Bronchial epithelial cell (primary cell): ENCODE data around the gene FETUB. TPM values are rescaled to one million over a fixed set of nuclear protein-coding genes. Genes with fewer than 3 reads are reported as not detected.

Source experiments
- DNase-seq: peaks from one replicate; pipeline ENCODE4 v3.0.0-alpha.2; 2010; ENCODE audit warnings: low read depth
- FAIRE-seq: peaks from 2 replicates; lab custom pipeline; 2011; peaks lifted over from hg19 to GRCh38; lab: Jason Lieb, UNC
- H3K27me3 ChIP-seq: 2 replicates; pipeline ENCODE4 v1.5.1; 2011; ENCODE audit warnings: low read length; ENCODE audit not compliant: control insufficient read depth, insufficient read depth
- H3K36me3 ChIP-seq: 2 replicates; pipeline ENCODE4 v1.5.1; 2011; ENCODE audit warnings: low read length; ENCODE audit not compliant: control insufficient read depth, insufficient read depth
- H3K4me3 ChIP-seq: 2 replicates; pipeline ENCODE4 v1.5.1; 2011; ENCODE audit warnings: mild to moderate bottlenecking, low read depth, low read length, control low read depth
- total RNA-seq: library from RNA; depleted of rRNA; stranded (reverse); fragments of >200 nt; gene quantifications from 2 replicates; pipeline ENCODE4 v1.2.1, GENCODE V29; 2014
- TF ChIP-seq, protein P1 (sequence below): IDR thresholded peaks from 2 replicates; pipeline ENCODE4 v1.5.1; 2011; ENCODE audit warnings: mild to moderate bottlenecking, moderate library complexity, low read length, control low read depth, inconsistent platforms; ENCODE audit not compliant: insufficient read depth, severe bottlenecking

The FETUB gene
- total RNA-seq, 1 donor from 2014 or later = not detected

- H3K27me3 ChIP-seq = no peaks in the 10 kb centered on the region
- FAIRE-seq (no peak), DNase-seq (peak; percentile 75)
- TF ChIP-seq, protein P1, sequence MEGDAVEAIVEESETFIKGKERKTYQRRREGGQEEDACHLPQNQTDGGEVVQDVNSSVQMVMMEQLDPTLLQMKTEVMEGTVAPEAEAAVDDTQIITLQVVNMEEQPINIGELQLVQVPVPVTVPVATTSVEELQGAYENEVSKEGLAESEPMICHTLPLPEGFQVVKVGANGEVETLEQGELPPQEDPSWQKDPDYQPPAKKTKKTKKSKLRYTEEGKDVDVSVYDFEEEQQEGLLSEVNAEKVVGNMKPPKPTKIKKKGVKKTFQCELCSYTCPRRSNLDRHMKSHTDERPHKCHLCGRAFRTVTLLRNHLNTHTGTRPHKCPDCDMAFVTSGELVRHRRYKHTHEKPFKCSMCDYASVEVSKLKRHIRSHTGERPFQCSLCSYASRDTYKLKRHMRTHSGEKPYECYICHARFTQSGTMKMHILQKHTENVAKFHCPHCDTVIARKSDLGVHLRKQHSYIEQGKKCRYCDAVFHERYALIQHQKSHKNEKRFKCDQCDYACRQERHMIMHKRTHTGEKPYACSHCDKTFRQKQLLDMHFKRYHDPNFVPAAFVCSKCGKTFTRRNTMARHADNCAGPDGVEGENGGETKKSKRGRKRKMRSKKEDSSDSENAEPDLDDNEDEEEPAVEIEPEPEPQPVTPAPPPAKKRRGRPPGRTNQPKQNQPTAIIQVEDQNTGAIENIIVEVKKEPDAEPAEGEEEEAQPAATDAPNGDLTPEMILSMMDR = no peak
- H3K4me3 ChIP-seq = no peak overlapping the region
- H3K36me3 ChIP-seq = no peaks in the 10 kb centered on the region
Measured at GRCh38 chr3:186596568-186597287, 43.5 kb upstream of the FETUB start.

- DNase-seq = peak; percentile 40
Measured at GRCh38 chr3:186598108-186598784, 42.0 kb upstream of the FETUB start.

GRCh38 chr3:186598794-186599141, 41.4 kb upstream of the FETUB start:
- no peak for DNase-seq
- no peak for FAIRE-seq
- H3K27me3 ChIP-seq = no peaks in the 10 kb centered on the region
- no peak overlapping the region for H3K4me3 ChIP-seq
- H3K36me3 ChIP-seq = no peaks in the 10 kb centered on the region
- TF ChIP-seq, protein P1 = no peak

More at GRCh38 chr3:186598108-186598784, 42.0 kb upstream of the FETUB start:
- no peaks in the 10 kb centered on the region for H3K27me3 ChIP-seq
- no peak for FAIRE-seq
- no peaks in the 10 kb centered on the region for H3K36me3 ChIP-seq
- TF ChIP-seq, protein P1 = no peak
- no peak overlapping the region for H3K4me3 ChIP-seq

- Histone ChIP-seq H3K4me3 (no peak overlapping the region), H3K27me3 (no peaks in the 10 kb centered on the region), H3K36me3 (no peaks in the 10 kb centered on the region)
- TF ChIP-seq, protein P1 = no peak
- FAIRE-seq = no peak
- no peak for DNase-seq
Measured at GRCh38 chr3:186599142-186599784, 40.9 kb upstream of the FETUB start.

DNA sequence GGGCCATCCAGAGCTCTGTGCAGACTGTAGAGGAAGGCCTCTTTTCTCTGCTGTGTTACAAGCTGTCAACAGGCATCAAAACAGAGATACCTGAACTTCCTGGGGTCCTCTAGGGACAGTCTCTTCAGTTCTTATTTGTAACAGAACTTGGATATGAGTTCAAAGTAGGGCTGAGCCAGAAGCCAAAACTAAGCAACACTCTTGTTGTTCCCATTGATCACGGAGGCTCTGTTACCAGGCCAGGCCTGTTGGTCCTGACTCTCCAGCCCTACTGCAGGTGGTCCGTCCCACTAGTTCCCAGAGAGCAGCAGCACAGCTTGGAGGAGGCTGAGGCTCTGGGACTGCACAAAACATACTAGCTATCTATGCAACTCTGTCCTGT, 40.4 kb upstream of the FETUB start:
- DNase-seq (no peak), FAIRE-seq (no peak)
- Histone ChIP-seq H3K4me3 (no peak overlapping the region), H3K36me3 (no peaks in the 10 kb centered on the region), H3K27me3 (no peaks in the 10 kb centered on the region)
- TF ChIP-seq, protein P1 = no peak
